HEK293 (cell line): ENCODE measurements around the gene CXCL1.

ENCODE experiments used
- CTCF ChIP-seq: fragments of 450-650 bp; formaldehyde crosslinking; IDR thresholded peaks from 2 replicates; pipeline ENCODE4 v1.5.1; 2016; ENCODE audit warnings: missing biosample characterization, missing genetic modification characterization
- PATZ1 ChIP-seq: fragments of 450-650 bp; formaldehyde crosslinking; IDR thresholded peaks from 2 replicates; pipeline ENCODE4 v1.5.1; 2016; ENCODE audit warnings: missing biosample characterization, missing genetic modification characterization
- SP2 ChIP-seq: fragments of 450-650 bp; formaldehyde crosslinking; IDR thresholded peaks from 2 replicates; pipeline ENCODE4 v1.5.1; 2016; ENCODE audit warnings: missing biosample characterization, missing genetic modification characterization
- ZNF157 ChIP-seq: fragments of 450-650 bp; formaldehyde crosslinking; IDR thresholded peaks from 2 replicates; pipeline ENCODE4 v1.5.1; 2016; ENCODE audit warnings: missing biosample characterization, missing genetic modification characterization
- ZNF174 ChIP-seq: fragments of 450-650 bp; formaldehyde crosslinking; IDR thresholded peaks from 2 replicates; pipeline ENCODE4 v1.5.0; 2017; ENCODE audit warnings: missing biosample characterization, mild to moderate bottlenecking, missing genetic modification characterization
- ZNF19 ChIP-seq: fragments of 450-650 bp; formaldehyde crosslinking; IDR thresholded peaks from 2 replicates; pipeline ENCODE4; 2016; ENCODE audit warnings: missing biosample characterization, missing genetic modification characterization, low read depth
- ZNF280D ChIP-seq: fragments of 450-650 bp; formaldehyde crosslinking; IDR thresholded peaks from 2 replicates; pipeline ENCODE4 v1.5.1; 2016; ENCODE audit warnings: missing biosample characterization, missing genetic modification characterization
- ZNF302 ChIP-seq: fragments of 450-650 bp; formaldehyde crosslinking; IDR thresholded peaks from 2 replicates; pipeline ENCODE4 v1.5.1; 2016; ENCODE audit warnings: missing biosample characterization, missing genetic modification characterization, low read depth
- ZNF335 ChIP-seq: fragments of 450-650 bp; formaldehyde crosslinking; conservative IDR thresholded peaks from 2 replicates; pipeline ENCODE4 v1.5.1; 2016; ENCODE audit warnings: missing biosample characterization, missing genetic modification characterization
- ZNF394 ChIP-seq: fragments of 450-650 bp; formaldehyde crosslinking; IDR thresholded peaks from 2 replicates; pipeline ENCODE4 v1.5.1; 2016; ENCODE audit warnings: missing biosample characterization, missing genetic modification characterization, mild to moderate bottlenecking, moderate library complexity, borderline replicate concordance
- ZNF423 ChIP-seq: fragments of 450-650 bp; formaldehyde crosslinking; IDR thresholded peaks from 2 replicates; pipeline ENCODE4 v1.5.1; 2016; ENCODE audit warnings: missing biosample characterization, missing genetic modification characterization
- ZNF449 ChIP-seq: fragments of 450-650 bp; formaldehyde crosslinking; IDR thresholded peaks from 2 replicates; pipeline ENCODE4 v1.5.1; 2017; ENCODE audit warnings: missing biosample characterization, mild to moderate bottlenecking, missing genetic modification characterization, moderate library complexity
- ZNF521 ChIP-seq: fragments of 450-650 bp; formaldehyde crosslinking; IDR thresholded peaks from 2 replicates; pipeline ENCODE4 v1.5.1; 2017; ENCODE audit warnings: missing biosample characterization, mild to moderate bottlenecking, missing genetic modification characterization
- ZNF670 ChIP-seq: fragments of 450-650 bp; formaldehyde crosslinking; IDR thresholded peaks from 2 replicates; pipeline ENCODE4 v1.5.1; 2016; ENCODE audit warnings: missing biosample characterization, missing genetic modification characterization, low read depth
- TF ChIP-seq, protein P1 (sequence below): fragments of 450-650 bp; formaldehyde crosslinking; IDR thresholded peaks from 2 replicates; pipeline ENCODE4 v1.5.1; 2016; ENCODE audit warnings: missing biosample characterization, missing genetic modification characterization
- TF ChIP-seq, protein P2 (sequence below): fragments of 450-650 bp; formaldehyde crosslinking; conservative IDR thresholded peaks from 2 replicates; pipeline ENCODE4 v1.5.1; 2016; ENCODE audit warnings: low read depth, missing biosample characterization, missing genetic modification characterization
- TF ChIP-seq, protein P3 (sequence below): fragments of 450-650 bp; formaldehyde crosslinking; IDR thresholded peaks from 2 replicates; pipeline ENCODE4 v1.5.1; 2017; ENCODE audit warnings: missing biosample characterization, missing genetic modification characterization

Gene CXCL1

DNA sequence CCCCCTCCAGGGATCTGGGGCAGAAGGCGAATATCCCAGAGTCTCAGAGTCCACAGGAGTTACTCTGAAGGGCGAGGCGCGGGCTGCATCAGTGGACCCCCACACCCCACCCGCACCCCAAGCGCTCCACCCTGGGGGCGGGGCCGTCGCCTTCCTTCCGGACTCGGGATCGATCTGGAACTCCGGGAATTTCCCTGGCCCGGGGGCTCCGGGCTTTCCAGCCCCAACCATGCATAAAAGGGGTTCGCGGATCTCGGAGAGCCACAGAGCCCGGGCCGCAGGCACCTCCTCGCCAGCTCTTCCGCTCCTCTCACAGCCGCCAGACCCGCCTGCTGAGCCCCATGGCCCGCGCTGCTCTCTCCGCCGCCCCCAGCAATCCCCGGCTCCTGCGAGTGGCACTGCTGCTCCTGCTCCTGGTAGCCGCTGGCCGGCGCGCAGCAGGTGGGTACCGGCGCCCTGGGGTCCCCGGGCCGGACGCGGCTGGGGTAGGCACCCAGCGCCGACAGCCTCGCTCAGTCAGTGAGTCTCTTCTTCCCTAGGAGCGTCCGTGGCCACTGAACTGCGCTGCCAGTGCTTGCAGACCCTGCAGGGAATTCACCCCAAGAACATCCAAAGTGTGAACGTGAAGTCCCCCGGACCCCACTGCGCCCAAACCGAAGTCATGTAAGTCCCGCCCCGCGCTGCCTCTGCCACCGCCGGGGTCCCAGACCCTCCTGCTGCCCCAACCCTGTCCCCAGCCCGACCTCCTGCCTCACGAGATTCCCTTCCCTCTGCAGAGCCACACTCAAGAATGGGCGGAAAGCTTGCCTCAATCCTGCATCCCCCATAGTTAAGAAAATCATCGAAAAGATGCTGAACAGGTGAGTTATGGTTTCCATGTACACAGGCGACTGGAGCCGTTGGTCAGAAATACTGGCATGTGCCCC lies at the start of gene CXCL1 (continued):
- TF ChIP-seq, protein P1, sequence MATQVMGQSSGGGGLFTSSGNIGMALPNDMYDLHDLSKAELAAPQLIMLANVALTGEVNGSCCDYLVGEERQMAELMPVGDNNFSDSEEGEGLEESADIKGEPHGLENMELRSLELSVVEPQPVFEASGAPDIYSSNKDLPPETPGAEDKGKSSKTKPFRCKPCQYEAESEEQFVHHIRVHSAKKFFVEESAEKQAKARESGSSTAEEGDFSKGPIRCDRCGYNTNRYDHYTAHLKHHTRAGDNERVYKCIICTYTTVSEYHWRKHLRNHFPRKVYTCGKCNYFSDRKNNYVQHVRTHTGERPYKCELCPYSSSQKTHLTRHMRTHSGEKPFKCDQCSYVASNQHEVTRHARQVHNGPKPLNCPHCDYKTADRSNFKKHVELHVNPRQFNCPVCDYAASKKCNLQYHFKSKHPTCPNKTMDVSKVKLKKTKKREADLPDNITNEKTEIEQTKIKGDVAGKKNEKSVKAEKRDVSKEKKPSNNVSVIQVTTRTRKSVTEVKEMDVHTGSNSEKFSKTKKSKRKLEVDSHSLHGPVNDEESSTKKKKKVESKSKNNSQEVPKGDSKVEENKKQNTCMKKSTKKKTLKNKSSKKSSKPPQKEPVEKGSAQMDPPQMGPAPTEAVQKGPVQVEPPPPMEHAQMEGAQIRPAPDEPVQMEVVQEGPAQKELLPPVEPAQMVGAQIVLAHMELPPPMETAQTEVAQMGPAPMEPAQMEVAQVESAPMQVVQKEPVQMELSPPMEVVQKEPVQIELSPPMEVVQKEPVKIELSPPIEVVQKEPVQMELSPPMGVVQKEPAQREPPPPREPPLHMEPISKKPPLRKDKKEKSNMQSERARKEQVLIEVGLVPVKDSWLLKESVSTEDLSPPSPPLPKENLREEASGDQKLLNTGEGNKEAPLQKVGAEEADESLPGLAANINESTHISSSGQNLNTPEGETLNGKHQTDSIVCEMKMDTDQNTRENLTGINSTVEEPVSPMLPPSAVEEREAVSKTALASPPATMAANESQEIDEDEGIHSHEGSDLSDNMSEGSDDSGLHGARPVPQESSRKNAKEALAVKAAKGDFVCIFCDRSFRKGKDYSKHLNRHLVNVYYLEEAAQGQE (tag by site-specific recombination) = no peak
- TF ChIP-seq PATZ1 (peak; percentile 78), ZNF302 (no peak), ZNF174 (tag by site-specific recombination) (no peak), ZNF394 (tag by site-specific recombination) (peak; percentile 38; the same call in 1 of the 2 replicates), ZNF157 (no peak), ZNF280D (tag by site-specific recombination) (no peak), ZNF19 (tag by site-specific recombination) (no peak), SP2 (tag by site-specific recombination) (peak; percentile 45), ZNF335 (tag by site-specific recombination) (peak; percentile 88), CTCF (no peak), ZNF670 (tag by site-specific recombination) (no peak), ZNF521 (tag by site-specific recombination) (no peak), ZNF423 (tag by site-specific recombination) (peak; percentile 79), ZNF449 (tag by site-specific recombination) (no peak)
- TF ChIP-seq, protein P2, sequence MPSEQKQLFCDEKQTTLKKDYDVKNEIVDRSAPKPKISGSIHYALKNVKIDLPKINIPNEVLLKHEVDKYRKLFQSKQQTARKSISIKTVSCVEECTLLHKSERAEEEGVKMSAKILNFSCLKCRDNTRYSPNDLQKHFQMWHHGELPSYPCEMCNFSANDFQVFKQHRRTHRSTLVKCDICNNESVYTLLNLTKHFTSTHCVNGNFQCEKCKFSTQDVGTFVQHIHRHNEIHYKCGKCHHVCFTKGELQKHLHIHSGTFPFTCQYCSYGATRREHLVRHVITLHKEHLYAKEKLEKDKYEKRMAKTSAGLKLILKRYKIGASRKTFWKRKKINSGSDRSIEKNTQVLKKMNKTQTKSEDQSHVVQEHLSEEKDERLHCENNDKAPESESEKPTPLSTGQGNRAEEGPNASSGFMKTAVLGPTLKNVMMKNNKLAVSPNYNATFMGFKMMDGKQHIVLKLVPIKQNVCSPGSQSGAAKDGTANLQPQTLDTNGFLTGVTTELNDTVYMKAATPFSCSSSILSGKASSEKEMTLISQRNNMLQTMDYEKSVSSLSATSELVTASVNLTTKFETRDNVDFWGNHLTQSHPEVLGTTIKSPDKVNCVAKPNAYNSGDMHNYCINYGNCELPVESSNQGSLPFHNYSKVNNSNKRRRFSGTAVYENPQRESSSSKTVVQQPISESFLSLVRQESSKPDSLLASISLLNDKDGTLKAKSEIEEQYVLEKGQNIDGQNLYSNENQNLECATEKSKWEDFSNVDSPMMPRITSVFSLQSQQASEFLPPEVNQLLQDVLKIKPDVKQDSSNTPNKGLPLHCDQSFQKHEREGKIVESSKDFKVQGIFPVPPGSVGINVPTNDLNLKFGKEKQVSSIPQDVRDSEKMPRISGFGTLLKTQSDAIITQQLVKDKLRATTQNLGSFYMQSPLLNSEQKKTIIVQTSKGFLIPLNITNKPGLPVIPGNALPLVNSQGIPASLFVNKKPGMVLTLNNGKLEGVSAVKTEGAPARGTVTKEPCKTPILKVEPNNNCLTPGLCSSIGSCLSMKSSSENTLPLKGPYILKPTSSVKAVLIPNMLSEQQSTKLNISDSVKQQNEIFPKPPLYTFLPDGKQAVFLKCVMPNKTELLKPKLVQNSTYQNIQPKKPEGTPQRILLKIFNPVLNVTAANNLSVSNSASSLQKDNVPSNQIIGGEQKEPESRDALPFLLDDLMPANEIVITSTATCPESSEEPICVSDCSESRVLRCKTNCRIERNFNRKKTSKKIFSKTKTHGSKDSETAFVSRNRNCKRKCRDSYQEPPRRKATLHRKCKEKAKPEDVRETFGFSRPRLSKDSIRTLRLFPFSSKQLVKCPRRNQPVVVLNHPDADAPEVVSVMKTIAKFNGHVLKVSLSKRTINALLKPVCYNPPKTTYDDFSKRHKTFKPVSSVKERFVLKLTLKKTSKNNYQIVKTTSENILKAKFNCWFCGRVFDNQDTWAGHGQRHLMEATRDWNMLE (tag by site-specific recombination) = no peak
- TF ChIP-seq, protein P3, sequence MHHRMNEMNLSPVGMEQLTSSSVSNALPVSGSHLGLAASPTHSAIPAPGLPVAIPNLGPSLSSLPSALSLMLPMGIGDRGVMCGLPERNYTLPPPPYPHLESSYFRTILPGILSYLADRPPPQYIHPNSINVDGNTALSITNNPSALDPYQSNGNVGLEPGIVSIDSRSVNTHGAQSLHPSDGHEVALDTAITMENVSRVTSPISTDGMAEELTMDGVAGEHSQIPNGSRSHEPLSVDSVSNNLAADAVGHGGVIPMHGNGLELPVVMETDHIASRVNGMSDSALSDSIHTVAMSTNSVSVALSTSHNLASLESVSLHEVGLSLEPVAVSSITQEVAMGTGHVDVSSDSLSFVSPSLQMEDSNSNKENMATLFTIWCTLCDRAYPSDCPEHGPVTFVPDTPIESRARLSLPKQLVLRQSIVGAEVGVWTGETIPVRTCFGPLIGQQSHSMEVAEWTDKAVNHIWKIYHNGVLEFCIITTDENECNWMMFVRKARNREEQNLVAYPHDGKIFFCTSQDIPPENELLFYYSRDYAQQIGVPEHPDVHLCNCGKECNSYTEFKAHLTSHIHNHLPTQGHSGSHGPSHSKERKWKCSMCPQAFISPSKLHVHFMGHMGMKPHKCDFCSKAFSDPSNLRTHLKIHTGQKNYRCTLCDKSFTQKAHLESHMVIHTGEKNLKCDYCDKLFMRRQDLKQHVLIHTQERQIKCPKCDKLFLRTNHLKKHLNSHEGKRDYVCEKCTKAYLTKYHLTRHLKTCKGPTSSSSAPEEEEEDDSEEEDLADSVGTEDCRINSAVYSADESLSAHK (tag by site-specific recombination) = no peak
